Sigmoid colon (tissue), 4 donors: Measurements from ENCODE around the gene KLHL11.

ENCODE experiments used
- EP300 ChIP-seq, 4 donors: sonication (generic); formaldehyde crosslinking; IDR thresholded peaks; one replicate each; pipeline ENCODE4 v1.6.1; 2017; ENCODE audit warnings: antibody characterized with exemption in 4 of 4
- POLR2A ChIP-seq, 2 donors: fragments of 450-650 bp; IDR thresholded peaks; one replicate each; pipeline ENCODE4 v1.6.1; 2016; ENCODE audit warnings: antibody characterized with exemption in 2 of 2, mild to moderate bottlenecking in 2 of 2, moderate library complexity in 2 of 2
- POLR2AphosphoS5 ChIP-seq, 4 donors: sonication (generic); formaldehyde crosslinking; IDR thresholded peaks; one replicate each; pipeline ENCODE4 v1.6.1; 2017; ENCODE audit warnings: antibody characterized with exemption in 4 of 4
- TF ChIP-seq, protein P1 (sequence below), 4 experiments: fragments of 450-650 bp in 3 of 4; fragments of 200-600 bp in 1 of 4; IDR thresholded peaks; one replicate each; pipeline ENCODE4 v1.5.1; 2016 to 2019; ENCODE audit warnings: antibody characterized with exemption in 4 of 4, mild to moderate bottlenecking in 3 of 4, moderate library complexity in 2 of 4

DNA sequence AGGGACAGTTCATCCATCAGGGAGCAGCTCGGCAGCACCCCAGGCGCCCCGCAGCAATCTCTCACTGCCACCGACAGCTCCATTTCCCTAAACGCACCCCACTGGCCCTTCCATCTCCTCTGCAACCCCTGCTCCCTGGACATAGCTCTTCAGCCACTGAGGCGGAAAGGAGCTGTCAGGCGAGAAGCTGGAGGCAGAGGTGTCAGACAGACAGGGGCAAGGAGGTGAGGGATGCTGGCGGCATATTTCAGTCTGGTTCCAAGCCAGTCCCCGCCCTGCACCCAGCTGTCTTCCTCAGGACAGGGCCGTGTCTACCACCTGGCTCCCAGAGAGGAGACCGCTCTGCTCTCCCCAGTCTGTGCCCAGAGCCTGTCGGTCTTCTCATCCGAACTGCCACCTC, 43.9 kb upstream of the KLHL11 start:
- TF ChIP-seq EP300 (IDR thresholded peaks at IDR 0.05) = no peak
- TF ChIP-seq, protein P1, sequence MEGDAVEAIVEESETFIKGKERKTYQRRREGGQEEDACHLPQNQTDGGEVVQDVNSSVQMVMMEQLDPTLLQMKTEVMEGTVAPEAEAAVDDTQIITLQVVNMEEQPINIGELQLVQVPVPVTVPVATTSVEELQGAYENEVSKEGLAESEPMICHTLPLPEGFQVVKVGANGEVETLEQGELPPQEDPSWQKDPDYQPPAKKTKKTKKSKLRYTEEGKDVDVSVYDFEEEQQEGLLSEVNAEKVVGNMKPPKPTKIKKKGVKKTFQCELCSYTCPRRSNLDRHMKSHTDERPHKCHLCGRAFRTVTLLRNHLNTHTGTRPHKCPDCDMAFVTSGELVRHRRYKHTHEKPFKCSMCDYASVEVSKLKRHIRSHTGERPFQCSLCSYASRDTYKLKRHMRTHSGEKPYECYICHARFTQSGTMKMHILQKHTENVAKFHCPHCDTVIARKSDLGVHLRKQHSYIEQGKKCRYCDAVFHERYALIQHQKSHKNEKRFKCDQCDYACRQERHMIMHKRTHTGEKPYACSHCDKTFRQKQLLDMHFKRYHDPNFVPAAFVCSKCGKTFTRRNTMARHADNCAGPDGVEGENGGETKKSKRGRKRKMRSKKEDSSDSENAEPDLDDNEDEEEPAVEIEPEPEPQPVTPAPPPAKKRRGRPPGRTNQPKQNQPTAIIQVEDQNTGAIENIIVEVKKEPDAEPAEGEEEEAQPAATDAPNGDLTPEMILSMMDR (IDR thresholded peaks at IDR 0.05) = no peak
- no peak for TF ChIP-seq POLR2AphosphoS5 (IDR thresholded peaks at IDR 0.05)
- no peak for TF ChIP-seq POLR2A (IDR thresholded peaks at IDR 0.05)
